Neural crest cell (in vitro differentiated cells): ENCODE results near the gene DCAF5. TPM values are rescaled to one million over a fixed set of nuclear protein-coding genes. Genes with fewer than 3 reads are reported as not detected.

Experiments
- DNase-seq: peaks from one replicate; pipeline ENCODE4 v3.0.0; 2021; ENCODE audit warnings: low read depth, mixed read lengths, low spot score
- H3K27ac Mint-ChIP-seq: one replicate; pipeline ENCODE4 v1.8.0; 2021; ENCODE audit warnings: mild to moderate bottlenecking, mixed read lengths; ENCODE audit not compliant: unreplicated experiment
- H3K27me3 Mint-ChIP-seq: 2 replicates; pipeline ENCODE4 v1.8.0; 2021; ENCODE audit warnings: low read depth, mild to moderate bottlenecking, mixed read lengths
- H3K36me3 Mint-ChIP-seq: 2 replicates; pipeline ENCODE4 v1.8.0; 2021; ENCODE audit warnings: low read depth, mild to moderate bottlenecking, mixed read lengths
- H3K4me1 Mint-ChIP-seq: 2 replicates; pipeline ENCODE4 v1.8.0; 2021; ENCODE audit warnings: mixed read lengths
- H3K4me3 Mint-ChIP-seq: one replicate; pipeline ENCODE4 v1.8.0; 2021; ENCODE audit warnings: mild to moderate bottlenecking, mixed read lengths
- H3K9me3 Mint-ChIP-seq: 2 replicates; pipeline ENCODE4 v1.8.0; 2021; ENCODE audit warnings: mixed read lengths
- total RNA-seq: library from RNA; stranded (reverse); gene quantifications from 2 replicates; pipeline ENCODE4 v1.2.1, GENCODE V29; 2021
- TF ChIP-seq, protein P1 (sequence below): fragments of 200-600 bp; sonication (generic); conservative IDR thresholded peaks from 2 replicates; pipeline ENCODE4 v1.5.0; 2021; ENCODE audit warnings: antibody characterized with exemption, mild to moderate bottlenecking

DCAF5 gene
- total RNA-seq, 1 donor from 2014 or later: 46.7 TPM

GRCh38 chr14:69152181-69152901 lies 578 bp downstream of the DCAF5 start:
- Mint-ChIP-seq H3K27me3 (no peaks in the 10 kb centered on the region), H3K36me3 (peaks cover 5% of the 10 kb centered on the region), H3K4me1 (peaks cover 29% of the 10 kb centered on the region), H3K9me3 (no peaks in the 10 kb centered on the region), H3K4me3 (peak overlapping the region; percentile 97), H3K27ac (no peak overlapping the region)
- peak; percentile 4 for DNase-seq
- TF ChIP-seq, protein P1, sequence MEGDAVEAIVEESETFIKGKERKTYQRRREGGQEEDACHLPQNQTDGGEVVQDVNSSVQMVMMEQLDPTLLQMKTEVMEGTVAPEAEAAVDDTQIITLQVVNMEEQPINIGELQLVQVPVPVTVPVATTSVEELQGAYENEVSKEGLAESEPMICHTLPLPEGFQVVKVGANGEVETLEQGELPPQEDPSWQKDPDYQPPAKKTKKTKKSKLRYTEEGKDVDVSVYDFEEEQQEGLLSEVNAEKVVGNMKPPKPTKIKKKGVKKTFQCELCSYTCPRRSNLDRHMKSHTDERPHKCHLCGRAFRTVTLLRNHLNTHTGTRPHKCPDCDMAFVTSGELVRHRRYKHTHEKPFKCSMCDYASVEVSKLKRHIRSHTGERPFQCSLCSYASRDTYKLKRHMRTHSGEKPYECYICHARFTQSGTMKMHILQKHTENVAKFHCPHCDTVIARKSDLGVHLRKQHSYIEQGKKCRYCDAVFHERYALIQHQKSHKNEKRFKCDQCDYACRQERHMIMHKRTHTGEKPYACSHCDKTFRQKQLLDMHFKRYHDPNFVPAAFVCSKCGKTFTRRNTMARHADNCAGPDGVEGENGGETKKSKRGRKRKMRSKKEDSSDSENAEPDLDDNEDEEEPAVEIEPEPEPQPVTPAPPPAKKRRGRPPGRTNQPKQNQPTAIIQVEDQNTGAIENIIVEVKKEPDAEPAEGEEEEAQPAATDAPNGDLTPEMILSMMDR: no peak

- H3K4me1 Mint-ChIP-seq: peaks cover 29% of the 10 kb centered on the region
- DNase-seq: peak; percentile 70
- H3K4me3 Mint-ChIP-seq: peak overlapping the region; percentile 97
- peak overlapping the region; percentile 91 for H3K27ac Mint-ChIP-seq
- TF ChIP-seq, protein P1: peak; percentile 71
- peaks cover 5% of the 10 kb centered on the region for H3K36me3 Mint-ChIP-seq
- H3K9me3 Mint-ChIP-seq: no peaks in the 10 kb centered on the region
- H3K27me3 Mint-ChIP-seq: no peaks in the 10 kb centered on the region
Measured at GRCh38 chr14:69151458-69152180, 1.3 kb downstream of the DCAF5 start.

- H3K4me3 Mint-ChIP-seq: peak overlapping the region; percentile 97
- H3K9me3 Mint-ChIP-seq: no peaks in the 10 kb centered on the region
- DNase-seq: no peak
- H3K27ac Mint-ChIP-seq: no peak overlapping the region
- peaks cover 5% of the 10 kb centered on the region for H3K36me3 Mint-ChIP-seq
- no peaks in the 10 kb centered on the region for H3K27me3 Mint-ChIP-seq
- peaks cover 24% of the 10 kb centered on the region for H3K4me1 Mint-ChIP-seq
- TF ChIP-seq, protein P1: no peak
Measured at GRCh38 chr14:69149461-69150244, 3.3 kb downstream of the DCAF5 start.

DNA sequence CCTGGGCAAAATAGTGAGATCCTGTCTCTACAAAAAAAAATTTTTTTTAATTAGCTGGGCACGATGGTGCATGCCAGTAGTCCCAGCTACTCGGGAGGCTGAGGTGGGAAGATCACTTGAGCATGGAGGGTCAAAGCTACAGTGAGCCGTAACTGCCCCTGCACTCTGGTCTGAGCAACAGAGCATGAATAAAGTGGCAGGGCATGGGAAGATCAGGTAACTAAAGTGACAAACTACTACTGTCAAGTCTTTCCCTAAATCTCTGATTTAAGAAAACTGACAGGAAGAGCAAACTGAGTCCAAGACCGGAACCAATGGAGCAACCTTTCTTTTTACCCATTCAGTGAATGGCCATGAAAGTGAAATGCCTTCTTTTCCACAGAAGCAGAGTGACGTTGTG lies 10.8 kb downstream of the DCAF5 start:
- H3K27me3 Mint-ChIP-seq: no peaks in the 10 kb centered on the region
- peak overlapping the region; percentile 53 for H3K27ac Mint-ChIP-seq
- no peak for DNase-seq
- peaks cover 14% of the 10 kb centered on the region for H3K4me1 Mint-ChIP-seq
- H3K4me3 Mint-ChIP-seq: no peak overlapping the region
- H3K9me3 Mint-ChIP-seq: no peaks in the 10 kb centered on the region
- TF ChIP-seq, protein P1: no peak
- H3K36me3 Mint-ChIP-seq: no peaks in the 10 kb centered on the region

DNA sequence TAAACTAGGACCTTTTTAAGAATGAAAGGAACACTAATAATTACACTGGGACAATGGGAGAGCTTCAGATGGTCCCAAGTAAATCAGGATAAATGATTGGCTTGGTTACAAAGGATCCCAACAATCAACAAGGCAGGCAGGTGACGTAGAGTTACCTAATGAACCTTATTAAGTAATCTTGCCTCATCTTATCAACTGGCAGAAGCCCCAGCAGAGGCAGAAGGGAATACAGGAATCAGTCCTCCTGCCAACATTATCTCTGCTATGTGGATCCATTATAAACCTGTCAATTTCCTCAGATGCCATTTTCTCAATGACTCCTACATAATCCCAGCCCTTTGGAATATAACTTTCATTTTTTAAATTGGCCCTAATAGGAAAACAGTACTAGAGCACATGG lies 11.4 kb downstream of the DCAF5 start:
- Mint-ChIP-seq H3K9me3 (no peaks in the 10 kb centered on the region), H3K36me3 (no peaks in the 10 kb centered on the region), H3K27me3 (no peaks in the 10 kb centered on the region), H3K4me1 (peaks cover 14% of the 10 kb centered on the region), H3K4me3 (no peak overlapping the region), H3K27ac (no peak overlapping the region)
- no peak for DNase-seq
- TF ChIP-seq, protein P1: no peak
